KMS-11 (cell line): ENCODE data around the gene PAK5.
"Not testable (repeated sequence)": the region's sequence is repeated elsewhere in the genome, so short reads cannot be mapped to it uniquely, and the experiment has no call there.

Experiments
- H2AFZ ChIP-seq: fragments of 200-600 bp; sonication (generic); 2 replicates; pipeline ENCODE4 v1.6.1; 2016; ENCODE audit warnings: antibody characterized with exemption, mixed run types, low read depth
- H3K27ac ChIP-seq: fragments of 200-600 bp; sonication (generic); 2 replicates; pipeline ENCODE4 v1.6.1; 2016; ENCODE audit warnings: mild to moderate bottlenecking, mixed run types
- H3K27me3 ChIP-seq: fragments of 200-600 bp; sonication (generic); 2 replicates; pipeline ENCODE4 v1.6.1; 2017; ENCODE audit warnings: mild to moderate bottlenecking, low read depth, mixed run types, moderate library complexity; ENCODE audit not compliant: insufficient read depth
- H3K36me3 ChIP-seq: fragments of 200-600 bp; sonication (generic); 2 replicates; pipeline ENCODE4 v1.6.1; 2017; ENCODE audit warnings: mild to moderate bottlenecking, mixed run types; ENCODE audit not compliant: insufficient read depth
- H3K4me1 ChIP-seq: fragments of 200-600 bp; sonication (generic); 2 replicates; pipeline ENCODE4 v1.6.1; 2016; ENCODE audit warnings: mild to moderate bottlenecking, low read depth, mixed run types; ENCODE audit not compliant: poor library complexity, severe bottlenecking
- H3K4me2 ChIP-seq: fragments of 200-600 bp; sonication (generic); 2 replicates; pipeline ENCODE4 v1.7.0; 2016; ENCODE audit warnings: mild to moderate bottlenecking, mixed run types
- H3K4me3 ChIP-seq: fragments of 200-600 bp; sonication (generic); IDR thresholded peaks from 2 replicates; pipeline ENCODE4 v1.6.1; 2017; ENCODE audit warnings: low read depth, low read length, mixed read lengths; ENCODE audit not compliant: insufficient read depth
- H3K79me2 ChIP-seq: fragments of 200-600 bp; sonication (generic); 2 replicates; pipeline ENCODE4 v1.6.1; 2016; ENCODE audit warnings: low read depth, mixed run types; ENCODE audit not compliant: insufficient read depth
- H3K9ac ChIP-seq: fragments of 200-600 bp; sonication (generic); 2 replicates; pipeline ENCODE4 v1.6.1; 2016; ENCODE audit warnings: mild to moderate bottlenecking, mixed run types
- H4K20me1 ChIP-seq: fragments of 200-600 bp; sonication (generic); 2 replicates; pipeline ENCODE4 v1.6.1; 2016; ENCODE audit warnings: mild to moderate bottlenecking, mixed run types; ENCODE audit not compliant: insufficient read depth
- CTCF ChIP-seq: fragments of 200-600 bp; sonication (generic); conservative IDR thresholded peaks from 2 replicates; pipeline ENCODE4 v1.6.1; 2017; ENCODE audit warnings: low read depth, mild to moderate bottlenecking, antibody characterized with exemption, low read length, moderate library complexity, mixed read lengths

PAK5 gene

DNA sequence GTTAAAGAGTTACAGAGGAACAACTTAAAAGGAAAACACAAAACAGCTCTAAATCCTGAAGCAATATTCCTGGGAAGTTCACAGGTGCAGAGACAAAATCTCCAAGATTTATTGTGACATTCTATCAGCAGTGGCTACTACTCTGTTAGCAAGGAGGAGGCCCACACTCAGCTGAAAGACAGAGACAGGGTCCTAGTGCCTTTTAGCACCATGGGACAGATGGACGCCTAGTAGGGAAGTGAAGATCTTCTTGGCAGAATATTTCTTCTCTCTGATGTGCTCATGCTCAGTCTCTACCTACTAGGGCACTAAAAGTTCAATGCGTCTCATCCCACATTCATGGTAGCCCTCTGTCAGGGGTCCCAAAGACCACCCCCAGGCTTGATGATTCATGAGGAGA is 191.1 kb downstream of the PAK5 start:
- TF ChIP-seq CTCF = no peak
- Histone ChIP-seq H4K20me1 (no peaks in the 10 kb centered on the region), H3K36me3 (no peaks in the 10 kb centered on the region), H3K27me3 (no peaks in the 10 kb centered on the region), H3K4me1 (no peaks in the 10 kb centered on the region), H3K27ac (no peak overlapping the region), H2AFZ (no peak overlapping the region), H3K79me2 (no peaks in the 10 kb centered on the region), H3K9ac (no peak overlapping the region), H3K4me3 (no peak overlapping the region), H3K4me2 (no peak overlapping the region)

DNA sequence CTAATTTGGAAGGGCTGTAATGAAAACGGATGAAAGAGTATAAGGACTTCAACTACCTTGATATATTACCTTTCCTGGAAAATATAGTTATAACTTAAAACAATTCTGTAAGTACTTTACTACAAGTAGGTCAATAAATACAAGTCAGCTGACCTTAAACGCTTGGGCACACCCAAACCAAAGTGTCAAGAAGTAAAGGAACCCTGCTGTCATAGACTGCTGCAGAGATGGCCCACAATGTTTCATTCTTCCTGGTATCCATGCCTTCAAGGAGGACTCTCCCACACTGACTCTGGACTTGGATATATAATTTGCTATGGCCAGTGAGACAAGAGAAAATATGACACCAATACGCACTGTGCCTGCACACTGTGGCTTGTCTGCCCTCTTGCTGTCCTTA is 192.5 kb downstream of the PAK5 start:
- H3K79me2 ChIP-seq = no peaks in the 10 kb centered on the region
- H3K4me3 ChIP-seq = no peak overlapping the region
- no peaks in the 10 kb centered on the region for H3K4me1 ChIP-seq
- no peak overlapping the region for H2AFZ ChIP-seq
- TF ChIP-seq CTCF = no peak
- no peaks in the 10 kb centered on the region for H3K36me3 ChIP-seq
- no peak overlapping the region for H3K9ac ChIP-seq
- no peak overlapping the region for H3K27ac ChIP-seq
- no peaks in the 10 kb centered on the region for H4K20me1 ChIP-seq
- H3K4me2 ChIP-seq = no peak overlapping the region
- H3K27me3 ChIP-seq = no peaks in the 10 kb centered on the region

DNA sequence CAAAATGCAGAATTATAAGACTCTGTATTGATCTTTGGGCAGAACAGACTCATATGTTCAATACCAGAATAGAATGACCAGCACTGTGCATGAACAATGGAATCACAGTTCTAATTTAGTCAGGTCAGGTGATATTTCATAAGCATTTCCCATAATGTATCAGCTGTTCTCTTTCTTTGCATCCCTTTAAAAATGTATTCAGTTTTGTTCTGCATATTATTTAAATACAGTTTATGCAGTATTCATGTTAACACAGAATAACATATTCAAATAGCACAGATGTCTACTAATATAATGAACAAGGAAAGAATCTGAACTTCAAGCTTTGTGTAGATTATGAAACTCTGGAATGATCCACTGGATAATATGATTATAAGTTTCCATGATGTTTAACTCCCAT is 196.0 kb downstream of the PAK5 start:
- Histone ChIP-seq H3K79me2 (no peaks in the 10 kb centered on the region), H3K9ac (no peak overlapping the region), H3K4me1 (no peaks in the 10 kb centered on the region), H4K20me1 (no peaks in the 10 kb centered on the region), H3K4me3 (no peak overlapping the region), H3K27me3 (no peaks in the 10 kb centered on the region), H2AFZ (no peak overlapping the region), H3K4me2 (no peak overlapping the region), H3K36me3 (no peaks in the 10 kb centered on the region), H3K27ac (no peak overlapping the region)
- TF ChIP-seq CTCF = no peak

DNA sequence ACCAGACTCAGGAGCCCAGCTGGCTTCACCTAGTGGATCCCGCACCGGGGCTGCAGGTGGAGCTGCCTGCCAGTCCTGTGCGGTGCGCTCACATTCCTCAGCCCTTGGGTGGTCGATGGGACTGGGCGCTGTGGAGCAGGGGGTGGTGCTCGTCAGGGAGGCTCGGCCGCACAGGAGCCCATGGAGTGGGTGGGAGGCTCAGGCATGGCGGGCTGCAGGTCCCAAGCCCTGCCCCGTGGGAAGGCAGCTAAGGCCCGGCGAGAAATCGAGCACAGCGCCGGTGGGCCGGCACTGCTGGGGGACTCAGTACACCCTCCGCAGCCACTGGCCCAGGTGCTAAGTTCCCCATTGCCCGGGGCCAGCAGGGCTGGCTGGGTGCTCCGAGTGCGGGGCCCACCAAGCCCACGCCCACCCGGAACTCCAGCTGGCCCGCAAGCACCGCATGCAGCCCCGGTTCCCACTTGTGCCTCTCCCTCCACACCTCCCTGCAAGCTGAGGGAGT is 197.3 kb downstream of the PAK5 start:
- H3K27ac ChIP-seq, H3K79me2 ChIP-seq, H2AFZ ChIP-seq, H3K36me3 ChIP-seq, H3K4me2 ChIP-seq, H4K20me1 ChIP-seq, H3K4me3 ChIP-seq, H3K9ac ChIP-seq, H3K27me3 ChIP-seq, H3K4me1 ChIP-seq: not testable (repeated sequence)

DNA sequence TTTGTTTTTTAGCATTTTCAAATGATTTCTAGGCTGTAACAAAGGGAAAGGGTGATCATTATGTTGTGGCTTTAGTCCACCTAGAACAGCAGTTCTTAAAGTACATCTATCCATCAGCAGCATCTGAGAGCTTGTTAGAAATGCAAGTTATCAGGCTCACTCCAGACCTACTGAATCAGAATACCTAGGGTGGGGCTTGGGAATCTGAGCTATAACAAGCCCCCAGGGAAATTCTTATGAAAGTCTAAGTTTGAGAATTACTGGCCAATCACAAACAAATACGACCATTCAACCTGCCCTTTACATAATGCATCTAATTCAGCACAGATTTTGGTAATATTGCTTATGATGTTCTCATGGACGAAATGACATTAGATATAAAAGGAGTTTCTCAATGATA is 201.0 kb downstream of the PAK5 start:
- no peak for TF ChIP-seq CTCF
- Histone ChIP-seq H3K4me2 (no peak overlapping the region), H2AFZ (no peak overlapping the region), H3K79me2 (no peaks in the 10 kb centered on the region), H3K27me3 (no peaks in the 10 kb centered on the region), H3K4me1 (no peaks in the 10 kb centered on the region), H4K20me1 (no peaks in the 10 kb centered on the region), H3K4me3 (no peak overlapping the region), H3K36me3 (no peaks in the 10 kb centered on the region), H3K9ac (no peak overlapping the region), H3K27ac (no peak overlapping the region)
